DMS 273 (cell line): ENCODE results near the gene CXorf65.

Experiments used
- DNase-seq: peaks from one replicate; lab custom pipeline; 2025; ENCODE audit not compliant: unreplicated experiment; lab: John Stamatoyannopoulos, UW

The CXorf65 gene

GRCh38 chrX:71107245-71107644, 705 bp upstream of the CXorf65 start:
- no peak for DNase-seq

GRCh38 chrX:71105628-71106027, 912 bp downstream of the CXorf65 start:
- DNase-seq = no peak

GRCh38 chrX:71103110-71103983, 3.2 kb downstream of the CXorf65 start:
- DNase-seq = peak; percentile 45

GRCh38 chrX:71102292-71102691, 4.2 kb downstream of the CXorf65 start:
- no peak for DNase-seq

- DNase-seq = no peak
These were observed 5.7 kb downstream of the CXorf65 start for GRCh38 chrX:71100581-71101505.

GRCh38 chrX:71099736-71100135, 6.8 kb downstream of the CXorf65 start:
- no peak for DNase-seq

- no peak for DNase-seq
These were observed 7.5 kb downstream of the CXorf65 start for GRCh38 chrX:71098951-71099506.

GRCh38 chrX:71098302-71098701, 8.2 kb downstream of the CXorf65 start:
- peak; percentile 73 for DNase-seq

GRCh38 chrX:71096760-71097032, 9.8 kb downstream of the CXorf65 start:
- no peak for DNase-seq

GRCh38 chrX:71095981-71096759, 10.4 kb downstream of the CXorf65 start:
- peak; percentile 78 for DNase-seq

- DNase-seq = peak; percentile 93
These were observed 11.0 kb downstream of the CXorf65 start, which contains the start of gene FOXO4 for GRCh38 chrX:71095555-71095980. TSS of gene FOXO4 (plus strand) at chrX:71095851. CDS start at chrX:71096529, 678 bp downstream.

GRCh38 chrX:71095033-71095432, 11.5 kb downstream of the CXorf65 start:
- no peak for DNase-seq

- no peak for DNase-seq
These were observed 15.3 kb downstream of the CXorf65 start for GRCh38 chrX:71091263-71091662.

GRCh38 chrX:71085900-71086299, 20.6 kb downstream of the CXorf65 start:
- peak; percentile 25 for DNase-seq

- DNase-seq = no peak
These were observed 23.7 kb downstream of the CXorf65 start for GRCh38 chrX:71082822-71083221.

- no peak for DNase-seq
These were observed 24.4 kb downstream of the CXorf65 start for GRCh38 chrX:71082124-71082647.

- DNase-seq = no peak
These were observed 25.0 kb downstream of the CXorf65 start for GRCh38 chrX:71081330-71082123.

GRCh38 chrX:71070531-71070930, 36.0 kb downstream of the CXorf65 start:
- no peak for DNase-seq

GRCh38 chrX:71068044-71068918, 38.3 kb downstream of the CXorf65 start, which contains the start of gene SNX12:
TSS of gene SNX12 (minus strand) at chrX:71068334. CDS start at chrX:71068306, 28 bp downstream.
- peak; percentile 97 for DNase-seq
